C4-2B (cell line): ENCODE data around the gene TEX101.
"Not testable (repeated sequence)": the region's sequence is repeated elsewhere in the genome, so short reads cannot be mapped to it uniquely, and the experiment has no call there.

ENCODE experiments used
- H3K27ac ChIP-seq: fragments of 450-650 bp; 2 replicates; pipeline ENCODE4 v1.5.1; 2017
- ZFX ChIP-seq: fragments of 450-650 bp; IDR thresholded peaks from 2 replicates; pipeline ENCODE4 v1.6.1; 2017
- TF ChIP-seq, protein P1 (sequence below): fragments of 450-650 bp; conservative IDR thresholded peaks from 2 replicates; pipeline ENCODE4 v1.5.1; 2017; ENCODE audit warnings: mild to moderate bottlenecking

The TEX101 gene

DNA sequence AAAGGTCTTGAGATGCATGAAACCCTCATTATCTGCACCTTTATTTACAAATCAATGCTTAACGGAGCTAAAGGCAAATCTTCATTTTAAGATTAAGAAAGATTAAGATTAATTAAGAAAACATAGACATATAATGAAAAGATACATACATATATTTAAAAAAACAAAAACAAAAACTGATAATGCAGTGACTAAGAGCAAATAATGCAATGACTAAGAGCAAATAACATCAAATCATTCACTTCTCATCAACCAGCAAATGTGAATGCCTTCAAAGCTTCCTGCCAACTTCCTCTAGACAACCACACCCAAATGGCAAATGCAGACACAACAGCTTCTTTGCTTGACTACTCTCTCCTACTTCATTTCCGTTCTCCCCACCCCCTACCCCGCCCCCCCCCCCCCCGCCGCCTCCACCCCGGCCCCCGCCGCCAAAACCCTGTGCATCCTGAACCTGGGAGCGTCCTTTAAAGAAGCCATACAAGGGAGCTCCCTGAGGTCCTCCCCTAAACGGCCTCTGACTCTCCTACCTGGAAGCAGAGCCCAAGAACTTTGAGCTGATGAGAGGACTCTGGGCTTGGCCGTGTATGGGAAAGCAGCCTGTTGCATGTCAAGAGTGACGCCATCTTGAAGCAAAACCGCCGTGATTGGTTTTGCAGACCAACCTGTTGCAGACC, 24.5 kb downstream of the TEX101 start:
- no peak overlapping the region for H3K27ac ChIP-seq
- TF ChIP-seq, protein P1, sequence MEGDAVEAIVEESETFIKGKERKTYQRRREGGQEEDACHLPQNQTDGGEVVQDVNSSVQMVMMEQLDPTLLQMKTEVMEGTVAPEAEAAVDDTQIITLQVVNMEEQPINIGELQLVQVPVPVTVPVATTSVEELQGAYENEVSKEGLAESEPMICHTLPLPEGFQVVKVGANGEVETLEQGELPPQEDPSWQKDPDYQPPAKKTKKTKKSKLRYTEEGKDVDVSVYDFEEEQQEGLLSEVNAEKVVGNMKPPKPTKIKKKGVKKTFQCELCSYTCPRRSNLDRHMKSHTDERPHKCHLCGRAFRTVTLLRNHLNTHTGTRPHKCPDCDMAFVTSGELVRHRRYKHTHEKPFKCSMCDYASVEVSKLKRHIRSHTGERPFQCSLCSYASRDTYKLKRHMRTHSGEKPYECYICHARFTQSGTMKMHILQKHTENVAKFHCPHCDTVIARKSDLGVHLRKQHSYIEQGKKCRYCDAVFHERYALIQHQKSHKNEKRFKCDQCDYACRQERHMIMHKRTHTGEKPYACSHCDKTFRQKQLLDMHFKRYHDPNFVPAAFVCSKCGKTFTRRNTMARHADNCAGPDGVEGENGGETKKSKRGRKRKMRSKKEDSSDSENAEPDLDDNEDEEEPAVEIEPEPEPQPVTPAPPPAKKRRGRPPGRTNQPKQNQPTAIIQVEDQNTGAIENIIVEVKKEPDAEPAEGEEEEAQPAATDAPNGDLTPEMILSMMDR, result no peak
- TF ChIP-seq ZFX, result no peak

DNA sequence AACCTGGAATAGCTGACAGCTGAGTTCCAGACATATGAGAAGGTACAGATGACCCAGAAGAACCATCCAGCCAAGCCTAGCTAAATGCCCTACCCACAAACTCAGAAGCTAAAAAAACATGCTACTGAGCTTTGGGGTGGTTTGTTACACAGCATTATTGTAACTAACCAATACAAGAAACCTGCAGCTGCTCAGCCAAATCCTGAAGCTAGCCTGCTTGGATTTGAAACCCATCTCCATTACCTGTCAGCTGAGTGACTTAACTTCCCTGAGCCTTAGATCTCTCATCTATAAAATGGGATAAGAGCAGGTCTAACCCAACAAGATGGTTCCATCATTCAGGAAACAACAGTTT, 25.0 kb downstream of the TEX101 start:
- TF ChIP-seq, protein P1, result no peak
- TF ChIP-seq ZFX, result no peak
- no peak overlapping the region for H3K27ac ChIP-seq

DNA sequence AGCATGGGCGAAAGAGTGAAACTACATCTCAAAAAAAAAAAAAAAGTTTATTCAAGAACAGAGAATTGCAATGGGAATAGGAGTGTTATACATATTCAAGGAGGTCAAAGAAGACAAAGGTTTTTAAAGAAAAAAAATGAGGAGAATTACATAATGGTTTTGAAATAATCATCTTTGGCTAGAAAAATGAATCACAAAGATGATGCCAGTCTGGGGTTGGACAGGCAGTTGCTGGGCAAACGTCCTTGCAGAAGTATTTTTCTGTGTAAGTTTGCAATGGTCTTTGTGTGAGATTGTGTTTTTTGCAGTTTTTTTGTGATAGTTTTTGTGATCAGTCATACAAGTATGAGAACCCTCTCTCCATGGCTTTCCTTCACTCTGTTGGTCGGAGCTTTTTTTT, 27.0 kb downstream of the TEX101 start:
- TF ChIP-seq, protein P1, result no peak
- TF ChIP-seq ZFX, result no peak
- no peak overlapping the region for H3K27ac ChIP-seq

DNA sequence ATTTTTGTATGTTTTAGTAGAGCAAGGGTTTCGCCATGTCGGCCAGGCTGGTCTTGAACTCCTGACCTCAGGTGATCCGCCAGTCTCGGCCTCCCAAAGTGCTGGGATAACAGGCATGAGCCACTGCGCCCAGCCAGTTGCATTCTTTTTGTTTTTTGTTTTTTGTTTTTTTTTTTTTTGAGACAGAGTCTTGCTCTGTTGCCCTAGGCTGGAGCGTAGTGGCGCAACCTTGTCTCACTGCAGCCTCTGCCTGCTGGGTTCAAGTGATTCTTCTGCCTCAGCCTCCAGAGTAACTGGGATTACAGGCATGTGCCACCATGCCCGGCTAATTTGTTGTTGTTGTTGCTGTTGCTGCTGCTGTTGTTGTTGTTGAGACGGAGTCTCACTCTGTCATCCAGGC, 29.4 kb downstream of the TEX101 start:
- not testable (repeated sequence) for H3K27ac ChIP-seq

DNA sequence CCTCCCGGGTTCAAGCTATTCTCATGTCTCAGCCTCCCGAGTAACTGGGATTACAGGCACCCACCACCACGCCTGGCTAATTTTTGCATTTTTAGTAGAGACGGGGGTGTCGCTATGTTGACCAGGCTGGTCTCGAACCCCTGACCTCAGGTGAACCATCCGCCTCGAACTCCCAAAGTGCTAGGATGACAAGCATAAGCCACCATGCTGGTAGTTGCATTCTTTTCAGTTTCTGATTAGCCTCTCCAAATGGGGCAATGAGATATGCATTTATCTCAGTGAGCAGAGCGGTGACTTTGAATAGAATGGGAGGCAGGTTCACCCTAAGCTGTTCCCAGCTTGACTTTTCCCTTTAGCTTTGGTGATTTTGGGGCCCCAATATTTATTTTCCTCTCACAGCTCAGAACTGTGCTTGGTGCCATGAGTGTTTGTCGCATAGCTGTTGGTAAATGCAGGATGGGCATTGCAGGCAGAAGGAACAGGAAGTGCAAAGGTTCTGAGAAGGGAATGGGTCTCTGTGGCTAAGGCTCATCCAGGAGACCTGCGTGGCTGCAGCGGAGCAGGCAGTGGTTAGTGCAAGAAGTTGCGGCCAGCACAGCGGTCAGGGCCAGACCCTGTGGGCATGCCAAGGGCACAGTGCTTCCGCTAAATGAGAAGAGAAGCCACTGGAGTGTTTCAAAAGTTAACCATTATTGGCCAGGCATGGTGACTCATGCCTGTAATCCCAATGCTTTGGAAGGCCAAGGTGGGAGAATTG, 30.0 kb downstream of the TEX101 start:
- H3K27ac ChIP-seq, result no peak overlapping the region
- TF ChIP-seq ZFX, result no peak
- TF ChIP-seq, protein P1, result no peak

DNA sequence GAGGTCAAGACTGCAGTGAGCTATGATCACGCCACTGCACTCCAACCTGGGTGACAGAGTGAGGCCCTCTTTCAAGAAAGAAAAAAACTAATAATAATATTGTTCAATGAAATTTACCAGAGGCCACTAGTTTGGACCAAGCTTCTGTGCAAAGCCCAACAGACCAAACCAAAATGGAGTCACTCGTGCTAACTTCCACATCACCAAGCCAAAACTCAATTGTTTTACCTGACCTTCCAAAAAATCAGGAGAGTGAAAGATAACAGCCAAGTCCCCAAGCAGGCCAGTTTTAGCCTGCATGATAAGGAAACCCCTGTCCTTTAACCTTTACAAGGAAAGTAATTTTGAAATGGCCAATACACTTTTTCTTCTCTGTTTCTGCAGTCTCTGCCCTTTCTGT, 30.7 kb downstream of the TEX101 start:
- H3K27ac ChIP-seq, result no peak overlapping the region
- TF ChIP-seq, protein P1, result no peak
- no peak for TF ChIP-seq ZFX

DNA sequence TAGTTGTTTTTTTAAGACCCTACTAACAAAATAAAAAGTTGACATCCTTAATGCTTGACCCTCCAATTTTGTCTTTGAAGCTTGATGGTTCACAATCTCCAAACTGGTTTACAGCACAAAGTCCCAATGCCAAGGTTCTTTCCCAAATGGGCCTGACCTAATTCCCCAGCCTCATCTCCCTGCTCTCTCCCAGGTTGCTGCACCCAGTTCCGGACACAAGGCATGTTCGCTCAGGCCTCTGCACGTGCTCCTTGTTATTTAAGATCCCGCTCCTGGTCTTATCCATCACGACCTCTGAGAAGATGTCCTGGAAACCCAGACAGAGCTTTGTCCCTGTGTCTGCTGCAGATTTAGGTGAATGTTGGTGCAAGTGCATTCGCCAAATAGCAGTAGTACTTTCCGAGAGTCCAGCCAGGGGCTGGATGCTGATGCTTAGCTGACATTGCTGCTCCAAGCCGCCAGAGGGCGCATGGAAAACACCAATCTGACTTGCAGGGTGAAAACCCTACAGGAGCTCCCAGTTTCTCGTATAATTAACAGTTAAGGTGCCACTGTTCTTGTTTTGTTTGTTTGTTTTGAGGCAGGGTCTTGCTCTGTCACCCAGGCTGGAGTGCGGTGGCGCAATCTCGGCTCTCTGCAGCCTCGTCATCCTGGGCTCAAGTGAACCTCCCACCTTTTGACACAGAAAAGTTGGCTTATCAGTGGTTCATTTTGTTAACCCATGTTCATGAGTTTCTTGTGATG, 32.2 kb downstream of the TEX101 start:
- TF ChIP-seq, protein P1, result peak; percentile 80
- TF ChIP-seq ZFX, result no peak
- H3K27ac ChIP-seq, result no peak overlapping the region
